ENCODE results near the gene GPR52. TPM values are rescaled to one million over a fixed set of nuclear protein-coding genes. Genes with fewer than 3 reads are reported as not detected.

The GPR52 gene
- total and polyA plus RNA-seq, 2 of the 13 experiments (the other 11 are each of a cell fraction or from before 2014, with no cell fraction given) = 0.25 to 1.5 TPM

GRCh38 chr1:174469687-174470086 is 21.9 kb downstream of the GPR52 start:
- Histone ChIP-seq H4K20me1 (ENCODE audit: insufficient read depth, low read length) (no peaks in the 10 kb centered on the region), H3K4me3 (replicated peaks in 1 of 3; ENCODE audit: insufficient read depth in 1 of 3, low read depth in 2 of 3, low read length in 3 of 3) (no peak overlapping the region), H3K27ac (ENCODE audit: extremely low read length, insufficient read depth, low read length) (no peak overlapping the region), H2AFZ (ENCODE audit: low read length) (no peak overlapping the region), H3K36me3 (replicated peaks in 1 of 2; ENCODE audit: control insufficient read depth in 1 of 2, insufficient read depth in 2 of 2, low read length in 2 of 2) (no peaks in the 10 kb centered on the region), H3K79me2 (ENCODE audit: insufficient read depth, low read length) (no peaks in the 10 kb centered on the region), H3K9me3 (ENCODE audit: low read length) (no peaks in the 10 kb centered on the region), H3K9ac (ENCODE audit: insufficient read depth, low read depth, low read length) (no peak overlapping the region), H3K4me1 (ENCODE audit: insufficient read depth, low read length) (no peaks in the 10 kb centered on the region), H3K4me2 (ENCODE audit: low read depth, low read length) (no peak overlapping the region), H3K27me3 (ENCODE audit: control insufficient read depth in 1 of 2, insufficient read depth in 2 of 2, low read length in 2 of 2) (no peaks in the 10 kb centered on the region)
- WGBS (ENCODE audit: low lambda C conversion rate) = 58% methylated on average over 1 of the region's 1 CpG
- no peak for ATAC-seq
- no TSS peak for BruUV-seq (replicated peaks)
- FAIRE-seq = peak; percentile 28
- in situ Hi-C loops (cut with HindIII; ENCODE audit: extremely low pct_ligation_motif_present, low pct_unique_long_range_greater_than_20kb) (no loop called here), intact Hi-C loops (cut with micrococcal nuclease; ENCODE audit: unreplicated experiment) (no loop called here)
- POLR2A ChIA-PET = no interaction called here
- TF ChIP-seq ARID2 (CRISPR knock-in tag; IDR thresholded peaks at IDR 0.05; ENCODE audit: borderline replicate concordance) = no peak
- TF ChIP-seq, protein P1, sequence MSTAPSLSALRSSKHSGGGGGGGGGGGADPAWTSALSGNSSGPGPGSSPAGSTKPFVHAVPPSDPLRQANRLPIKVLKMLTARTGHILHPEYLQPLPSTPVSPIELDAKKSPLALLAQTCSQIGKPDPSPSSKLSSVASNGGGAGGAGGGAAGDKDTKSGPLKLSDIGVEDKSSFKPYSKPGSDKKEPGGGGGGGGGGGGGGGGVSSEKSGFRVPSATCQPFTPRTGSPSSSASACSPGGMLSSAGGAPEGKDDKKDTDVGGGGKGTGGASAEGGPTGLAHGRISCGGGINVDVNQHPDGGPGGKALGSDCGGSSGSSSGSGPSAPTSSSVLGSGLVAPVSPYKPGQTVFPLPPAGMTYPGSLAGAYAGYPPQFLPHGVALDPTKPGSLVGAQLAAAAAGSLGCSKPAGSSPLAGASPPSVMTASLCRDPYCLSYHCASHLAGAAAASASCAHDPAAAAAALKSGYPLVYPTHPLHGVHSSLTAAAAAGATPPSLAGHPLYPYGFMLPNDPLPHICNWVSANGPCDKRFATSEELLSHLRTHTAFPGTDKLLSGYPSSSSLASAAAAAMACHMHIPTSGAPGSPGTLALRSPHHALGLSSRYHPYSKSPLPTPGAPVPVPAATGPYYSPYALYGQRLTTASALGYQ (CRISPR knock-in tag; IDR thresholded peaks at IDR 0.05) = no peak
- no peak for TF ChIP-seq ZNF781 (CRISPR knock-in tag; IDR thresholded peaks at IDR 0.05; ENCODE audit: borderline replicate concordance, not compliant biosample characterization)
- TF ChIP-seq ZNF556 (CRISPR knock-in tag; IDR thresholded peaks at IDR 0.05; ENCODE audit: borderline replicate concordance) = no peak
- TF ChIP-seq ZFAT (CRISPR knock-in tag; conservative IDR thresholded peaks at IDR 0.05) = no peak
- TF ChIP-seq, protein P2, sequence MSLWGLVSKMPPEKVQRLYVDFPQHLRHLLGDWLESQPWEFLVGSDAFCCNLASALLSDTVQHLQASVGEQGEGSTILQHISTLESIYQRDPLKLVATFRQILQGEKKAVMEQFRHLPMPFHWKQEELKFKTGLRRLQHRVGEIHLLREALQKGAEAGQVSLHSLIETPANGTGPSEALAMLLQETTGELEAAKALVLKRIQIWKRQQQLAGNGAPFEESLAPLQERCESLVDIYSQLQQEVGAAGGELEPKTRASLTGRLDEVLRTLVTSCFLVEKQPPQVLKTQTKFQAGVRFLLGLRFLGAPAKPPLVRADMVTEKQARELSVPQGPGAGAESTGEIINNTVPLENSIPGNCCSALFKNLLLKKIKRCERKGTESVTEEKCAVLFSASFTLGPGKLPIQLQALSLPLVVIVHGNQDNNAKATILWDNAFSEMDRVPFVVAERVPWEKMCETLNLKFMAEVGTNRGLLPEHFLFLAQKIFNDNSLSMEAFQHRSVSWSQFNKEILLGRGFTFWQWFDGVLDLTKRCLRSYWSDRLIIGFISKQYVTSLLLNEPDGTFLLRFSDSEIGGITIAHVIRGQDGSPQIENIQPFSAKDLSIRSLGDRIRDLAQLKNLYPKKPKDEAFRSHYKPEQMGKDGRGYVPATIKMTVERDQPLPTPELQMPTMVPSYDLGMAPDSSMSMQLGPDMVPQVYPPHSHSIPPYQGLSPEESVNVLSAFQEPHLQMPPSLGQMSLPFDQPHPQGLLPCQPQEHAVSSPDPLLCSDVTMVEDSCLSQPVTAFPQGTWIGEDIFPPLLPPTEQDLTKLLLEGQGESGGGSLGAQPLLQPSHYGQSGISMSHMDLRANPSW (CRISPR knock-in tag; IDR thresholded peaks at IDR 0.05; ENCODE audit: borderline replicate concordance) = no peak
- DNase-seq (ENCODE audit: low spot score) = no peak
- CTCF ChIA-PET (ENCODE audit: low intra/inter-chr PET ratio, low total read pairs) = no interaction called here
